Stimulated activated CD8-positive, alpha-beta memory T cell treated with anti-CD3 and anti-CD28 coated beads, Interleukin-7, amount 100 ng/mL, for 48 hours (primary cell): ENCODE measurements around the gene RHOJ.
"Not testable (repeated sequence)": the region's sequence is repeated elsewhere in the genome, so short reads cannot be mapped to it uniquely, and the experiment has no call there.

Experiments
- DNase-seq, 2 donors: peaks; one replicate each; pipeline ENCODE4 v3.0.0-alpha.2; 2020; ENCODE audit warnings: low read depth in 1 of 2; ENCODE audit errors: extremely low read depth in 1 of 2

RHOJ gene

GRCh38 chr14:63295231-63295685, 91.0 kb downstream of the RHOJ start:
- no peak for DNase-seq

GRCh38 chr14:63296060-63296563, 91.9 kb downstream of the RHOJ start:
- DNase-seq, result no peak

- no peak for DNase-seq
These were observed 93.3 kb downstream of the RHOJ start for GRCh38 chr14:63297372-63298063.

- no peak for DNase-seq
These were observed 95.3 kb downstream of the RHOJ start for GRCh38 chr14:63299351-63300110.

GRCh38 chr14:63300854-63301253, 96.6 kb downstream of the RHOJ start:
- DNase-seq, result no peak

GRCh38 chr14:63301891-63302534, 97.8 kb downstream of the RHOJ start:
- DNase-seq, result no peak

GRCh38 chr14:63304429-63304828, 100.2 kb downstream of the RHOJ start:
- DNase-seq, result not testable (repeated sequence)

GRCh38 chr14:63308723-63309317, 104.6 kb downstream of the RHOJ start:
- no peak for DNase-seq

GRCh38 chr14:63318835-63319234, 114.6 kb downstream of the RHOJ start, which contains the start of gene GPHB5:
GPHB5 (minus strand) TSS chr14:63318935; CDS start chr14:63317849, 1,086 bp downstream.
- no peak for DNase-seq

GRCh38 chr14:63322472-63322871, 118.2 kb downstream of the RHOJ start:
- no peak for DNase-seq

- no peak for DNase-seq
These were observed 118.8 kb downstream of the RHOJ start for GRCh38 chr14:63322897-63323573.

- DNase-seq, result no peak
These were observed 122.6 kb downstream of the RHOJ start for GRCh38 chr14:63326840-63327239.

GRCh38 chr14:63328787-63329737, 124.8 kb downstream of the RHOJ start:
- no peak for DNase-seq

- DNase-seq, result no peak
These were observed 138.1 kb downstream of the RHOJ start for GRCh38 chr14:63342371-63342770.
